ENCODE data around the gene PCP4.

- no peak for TF ChIP-seq EZH2 (IDR thresholded peaks at IDR 0.05; ENCODE audit: borderline replicate concordance, low read length)
- no peak for TF ChIP-seq CTCF (conservative IDR thresholded peaks at IDR 0.05 in 1 of 2, IDR thresholded peaks at IDR 0.05 in 1 of 2; ENCODE audit: extremely low read depth in 1 of 2, insufficient read depth in 1 of 2, low read depth in 1 of 2, low read length in 2 of 2)
Measured at GRCh38 chr21:39908265-39908923, 41.2 kb downstream of the PCP4 start.
